GM20000 (cell line): ENCODE results near the gene GBE1.
"Not testable (repeated sequence)": the region's sequence is repeated elsewhere in the genome, so short reads cannot be mapped to it uniquely, and the experiment has no call there.

Experiments
- DNase-seq: peaks from one replicate; pipeline ENCODE4 v3.0.0; 2012; ENCODE audit warnings: low spot score
- CTCF ChIP-seq: IDR thresholded peaks from 2 replicates; pipeline ENCODE4 v1.5.1; 2012; ENCODE audit warnings: mild to moderate bottlenecking, control low read depth; ENCODE audit errors: extremely low read depth, missing control alignments

GBE1 gene

GRCh38 chr3:81788044-81788443 lies 26.6 kb upstream of the GBE1 start:
- TF ChIP-seq CTCF, result no peak

GRCh38 chr3:81782585-81782984 lies 21.1 kb upstream of the GBE1 start:
- TF ChIP-seq CTCF, result no peak
- DNase-seq, result no peak

More at GRCh38 chr3:81788044-81788443, 26.6 kb upstream of the GBE1 start:
- no peak for DNase-seq

GRCh38 chr3:81778678-81779182 lies 17.3 kb upstream of the GBE1 start:
- TF ChIP-seq CTCF, result no peak
- no peak for DNase-seq

GRCh38 chr3:81776643-81777042 lies 15.2 kb upstream of the GBE1 start:
- TF ChIP-seq CTCF, result no peak
- DNase-seq, result no peak

- TF ChIP-seq CTCF, result no peak
- DNase-seq, result no peak
Observed at GRCh38 chr3:81770710-81771109, 9.3 kb upstream of the GBE1 start.

- TF ChIP-seq CTCF, result no peak
- DNase-seq, result no peak
Observed at GRCh38 chr3:81769299-81769698, 7.9 kb upstream of the GBE1 start.

GRCh38 chr3:81767250-81767859 lies 5.9 kb upstream of the GBE1 start:
- DNase-seq, result not testable (repeated sequence)

GRCh38 chr3:81765400-81765799 lies 4.0 kb upstream of the GBE1 start:
- no peak for TF ChIP-seq CTCF
- no peak for DNase-seq
